ENCODE results near the gene CCDC88A.

Gene CCDC88A

DNA sequence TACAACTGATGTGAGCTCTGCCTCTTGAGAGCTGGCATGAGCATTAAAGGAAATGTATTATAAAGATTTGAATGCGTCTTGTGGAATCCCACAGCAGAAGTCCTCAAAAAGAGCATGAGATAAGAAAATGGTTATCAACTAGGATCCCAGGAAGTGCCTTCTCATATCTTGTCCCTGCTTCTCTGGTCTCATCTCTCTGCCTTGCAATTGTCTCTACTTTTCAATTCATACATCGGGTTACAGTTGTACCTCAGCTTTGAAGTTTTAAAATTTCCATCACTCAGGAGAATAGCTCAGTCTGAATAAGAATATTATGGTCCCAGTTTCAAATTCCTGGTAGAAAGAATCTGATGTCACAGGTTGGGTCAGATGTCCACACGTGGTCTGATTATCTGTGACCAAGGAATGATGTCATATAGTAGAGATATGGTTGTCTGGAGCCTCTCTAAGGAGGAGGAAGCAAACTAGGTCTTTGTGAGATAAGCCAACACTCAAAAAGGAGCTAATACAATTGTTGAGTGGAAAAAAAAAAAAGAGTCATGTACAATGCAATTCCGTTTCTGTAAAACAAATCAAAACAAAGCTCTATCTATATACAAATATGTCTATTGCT lies 21.7 kb upstream of the CCDC88A start:
- peaks cover 15% of the 10 kb centered on the region for H3K9me3 ChIP-seq (ENCODE audit: insufficient read depth, low read depth, low read length)
- WGBS: 96% methylated on average over 3 of the region's 4 CpGs
- no peaks in the 10 kb centered on the region for H3K36me3 ChIP-seq (ENCODE audit: insufficient read depth, low read length)
- H3K27me3 ChIP-seq (ENCODE audit: insufficient read depth, low read length): no peaks in the 10 kb centered on the region
- H3K4me1 ChIP-seq (ENCODE audit: insufficient read depth, low read length): no peaks in the 10 kb centered on the region
- H3K9ac ChIP-seq (ENCODE audit: low read depth, low read length): no peak overlapping the region
- H3K27ac ChIP-seq (ENCODE audit: low read depth, low read length): no peak overlapping the region
- no peak overlapping the region for H3K4me3 ChIP-seq (ENCODE audit: low read length)

DNA sequence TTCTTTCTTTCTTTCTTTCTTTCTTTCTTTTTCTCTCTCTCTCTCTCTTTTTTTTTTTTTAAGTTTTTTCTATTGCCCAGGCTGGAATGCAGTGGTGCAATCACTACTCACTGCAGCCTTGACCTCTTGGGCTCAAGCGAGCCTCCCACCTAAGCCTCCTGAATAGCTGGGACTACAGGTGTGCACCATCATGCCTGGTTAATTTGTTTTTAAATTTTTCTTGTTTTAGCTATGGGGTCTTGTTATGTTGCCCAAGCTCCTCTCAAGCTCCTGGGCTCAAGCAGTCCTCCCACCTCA lies 19.4 kb upstream of the CCDC88A start:
- Histone ChIP-seq H3K9me3 (ENCODE audit: insufficient read depth, low read depth, low read length) (peaks cover 15% of the 10 kb centered on the region), H3K27me3 (ENCODE audit: insufficient read depth, low read length) (no peaks in the 10 kb centered on the region), H3K27ac (ENCODE audit: low read depth, low read length) (no peak overlapping the region), H3K9ac (ENCODE audit: low read depth, low read length) (no peak overlapping the region), H3K4me1 (ENCODE audit: insufficient read depth, low read length) (no peaks in the 10 kb centered on the region), H3K4me3 (ENCODE audit: low read length) (no peak overlapping the region), H3K36me3 (ENCODE audit: insufficient read depth, low read length) (no peaks in the 10 kb centered on the region)
- WGBS: 90% methylated on average over 1 of the region's 1 CpG

DNA sequence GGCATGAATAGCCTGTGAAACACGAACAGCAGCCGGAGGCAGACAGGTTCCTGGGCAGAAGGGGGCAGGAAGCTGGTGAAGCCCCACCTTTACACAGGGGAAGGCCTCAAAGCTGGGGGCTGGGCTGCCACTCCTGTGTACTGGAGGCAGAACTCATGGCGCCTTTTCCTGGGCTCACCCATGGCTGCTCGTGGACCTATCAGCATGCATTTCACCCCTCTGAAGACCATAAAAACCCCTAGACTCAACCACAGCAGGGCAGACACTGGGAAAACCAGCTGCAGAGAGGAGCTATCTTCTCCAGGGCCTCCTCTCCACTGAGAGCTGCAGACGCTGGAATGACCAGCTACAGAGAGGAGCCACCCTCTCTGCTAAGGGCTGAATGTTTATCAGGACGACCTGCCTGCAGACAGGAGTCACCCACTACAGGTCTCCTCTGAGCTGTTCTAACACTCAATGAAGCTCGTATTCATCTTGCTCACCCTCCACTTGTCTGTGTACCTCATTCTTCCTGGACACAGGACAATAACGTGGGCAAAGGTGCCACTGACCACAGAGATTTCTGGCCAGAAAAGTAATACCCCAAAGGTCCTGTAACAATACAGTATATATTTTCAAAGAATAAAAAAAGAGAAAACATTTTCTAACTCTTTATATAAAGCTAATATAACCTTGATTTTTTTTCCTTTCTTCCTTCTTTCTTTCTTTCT lies 18.9 kb upstream of the CCDC88A start:
- 92% methylated on average over 8 of the region's 8 CpGs for WGBS
- Histone ChIP-seq H3K27me3 (ENCODE audit: insufficient read depth, low read length) (no peaks in the 10 kb centered on the region), H3K4me1 (ENCODE audit: insufficient read depth, low read length) (no peaks in the 10 kb centered on the region), H3K4me3 (ENCODE audit: low read length) (no peak overlapping the region), H3K9me3 (ENCODE audit: insufficient read depth, low read depth, low read length) (peaks cover 15% of the 10 kb centered on the region), H3K36me3 (ENCODE audit: insufficient read depth, low read length) (no peaks in the 10 kb centered on the region), H3K27ac (ENCODE audit: low read depth, low read length) (no peak overlapping the region), H3K9ac (ENCODE audit: low read depth, low read length) (no peak overlapping the region)

DNA sequence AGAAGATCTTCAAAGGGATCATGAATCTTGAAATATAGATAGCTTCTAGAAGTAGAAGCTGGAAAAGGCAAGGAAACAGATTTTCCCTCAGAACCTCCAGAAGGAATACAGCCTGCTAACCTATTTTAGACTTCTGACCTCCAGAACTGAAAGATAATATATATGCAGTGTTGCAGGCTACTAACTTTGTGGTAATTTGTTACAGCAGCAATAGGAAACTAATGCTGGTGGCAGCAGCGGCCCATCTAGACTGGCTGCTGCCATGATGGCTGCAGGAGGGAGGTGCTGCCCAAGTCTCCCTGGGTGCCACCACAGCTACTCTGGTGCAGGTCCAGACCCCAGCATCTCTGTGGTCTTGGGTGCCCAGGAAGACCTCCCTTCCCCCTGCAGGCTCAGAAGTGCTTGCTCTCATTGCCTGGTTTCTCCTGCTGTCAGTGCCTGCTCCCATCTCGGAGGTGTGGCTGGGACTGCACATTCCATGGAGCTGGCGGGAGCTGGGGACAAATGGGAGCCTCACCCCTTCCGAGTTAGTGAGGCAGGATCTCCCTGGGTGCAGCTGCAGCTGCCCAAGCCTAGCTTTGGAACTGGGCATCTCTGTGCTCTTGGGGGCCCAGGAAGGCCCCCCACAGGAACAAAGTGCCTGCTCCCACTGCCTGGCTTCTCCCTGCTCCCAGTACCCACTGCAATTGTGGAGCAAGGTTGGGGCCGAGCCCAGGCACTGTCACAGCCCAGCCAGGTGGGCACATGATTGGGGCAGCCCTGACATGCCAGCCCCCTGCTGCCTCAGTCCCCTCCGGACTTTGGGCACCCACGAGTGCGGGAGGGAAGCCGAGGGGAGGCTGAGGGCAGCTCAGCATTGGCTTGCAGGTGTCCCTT lies 18.1 kb upstream of the CCDC88A start:
- Histone ChIP-seq H3K36me3 (ENCODE audit: insufficient read depth, low read length) (no peaks in the 10 kb centered on the region), H3K27ac (ENCODE audit: low read depth, low read length) (no peak overlapping the region), H3K4me3 (ENCODE audit: low read length) (no peak overlapping the region), H3K27me3 (ENCODE audit: insufficient read depth, low read length) (no peaks in the 10 kb centered on the region), H3K9ac (ENCODE audit: low read depth, low read length) (no peak overlapping the region), H3K4me1 (ENCODE audit: insufficient read depth, low read length) (no peaks in the 10 kb centered on the region), H3K9me3 (ENCODE audit: insufficient read depth, low read depth, low read length) (peaks cover 15% of the 10 kb centered on the region)
- WGBS: 96% methylated on average over 9 of the region's 9 CpGs

DNA sequence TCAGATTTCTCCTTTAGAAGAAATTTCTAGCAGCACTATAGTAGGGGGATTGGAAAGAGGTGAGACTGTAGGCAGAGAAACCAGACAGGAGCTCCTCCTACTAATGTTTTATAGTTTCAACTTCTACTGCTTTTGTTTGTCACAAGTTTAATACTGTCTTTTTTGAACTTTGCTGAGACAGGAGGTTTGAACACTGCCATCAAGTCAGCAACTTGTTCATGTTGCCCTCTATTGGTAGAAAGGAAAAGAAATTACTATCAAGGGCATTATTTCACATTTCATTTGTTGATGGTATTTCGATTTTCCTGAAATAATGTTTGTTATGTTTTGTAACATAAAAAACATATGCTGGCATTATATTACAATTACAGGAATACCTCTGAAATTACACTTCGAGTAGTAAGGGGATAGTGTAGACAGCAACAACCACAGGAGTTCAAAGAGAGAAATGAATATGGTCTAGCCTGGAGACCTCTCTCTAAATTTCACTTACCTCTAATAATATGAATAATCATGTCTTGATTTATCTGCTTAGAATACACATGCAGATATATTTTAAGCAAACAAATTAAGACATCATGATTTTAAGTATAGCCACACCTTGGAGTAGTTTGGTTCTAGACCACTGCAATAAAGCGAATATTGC lies 12.4 kb upstream of the CCDC88A start:
- no peaks in the 10 kb centered on the region for H3K9me3 ChIP-seq (ENCODE audit: insufficient read depth, low read depth, low read length)
- H3K36me3 ChIP-seq (ENCODE audit: insufficient read depth, low read length): no peaks in the 10 kb centered on the region
- no peak overlapping the region for H3K9ac ChIP-seq (ENCODE audit: low read depth, low read length)
- H3K27ac ChIP-seq (ENCODE audit: low read depth, low read length): no peak overlapping the region
- H3K4me3 ChIP-seq (ENCODE audit: low read length): no peak overlapping the region
- WGBS: 100% methylated on average over 1 of the region's 3 CpGs
- H3K27me3 ChIP-seq (ENCODE audit: insufficient read depth, low read length): no peaks in the 10 kb centered on the region
- H3K4me1 ChIP-seq (ENCODE audit: insufficient read depth, low read length): no peaks in the 10 kb centered on the region

DNA sequence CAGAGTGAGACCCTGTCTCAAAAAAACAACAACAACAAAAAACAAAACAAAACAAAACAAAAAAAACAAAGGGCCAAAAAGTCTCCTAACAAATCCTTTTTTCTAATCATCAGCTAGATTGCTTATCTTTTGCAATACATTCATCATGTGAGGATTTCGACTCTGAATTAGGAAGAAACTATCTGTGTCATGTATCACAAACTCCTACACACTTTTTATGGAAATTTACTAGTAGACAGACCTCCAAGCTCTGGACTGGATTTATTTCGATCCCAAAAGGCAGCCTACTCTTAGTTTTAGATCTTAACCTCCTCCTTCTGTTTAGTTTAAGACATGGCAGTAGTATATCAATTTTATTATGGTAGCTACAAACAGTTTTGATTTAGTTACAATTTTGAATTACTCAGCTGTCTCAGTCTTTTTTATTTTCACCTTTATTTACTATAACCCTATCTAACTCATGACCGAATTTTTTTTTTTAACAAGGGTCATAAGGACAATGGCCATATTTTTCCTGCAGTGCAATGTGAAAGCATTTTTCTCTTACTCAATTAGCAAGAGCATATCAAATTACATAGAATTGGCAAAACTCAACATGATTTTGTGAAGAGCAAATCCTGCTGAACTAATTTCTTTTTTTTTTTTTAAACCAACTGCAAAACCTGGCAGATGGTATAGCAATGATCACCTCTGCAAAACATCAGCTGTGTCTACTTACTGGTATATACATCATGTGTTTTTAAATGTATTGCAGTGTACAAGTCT lies 10.7 kb upstream of the CCDC88A start:
- Histone ChIP-seq H3K4me1 (ENCODE audit: insufficient read depth, low read length) (no peaks in the 10 kb centered on the region), H3K36me3 (ENCODE audit: insufficient read depth, low read length) (no peaks in the 10 kb centered on the region), H3K27me3 (ENCODE audit: insufficient read depth, low read length) (no peaks in the 10 kb centered on the region), H3K4me3 (ENCODE audit: low read length) (no peak overlapping the region), H3K9me3 (ENCODE audit: insufficient read depth, low read depth, low read length) (no peaks in the 10 kb centered on the region), H3K27ac (ENCODE audit: low read depth, low read length) (no peak overlapping the region), H3K9ac (ENCODE audit: low read depth, low read length) (no peak overlapping the region)
- WGBS: 95% methylated on average over 3 of the region's 3 CpGs

DNA sequence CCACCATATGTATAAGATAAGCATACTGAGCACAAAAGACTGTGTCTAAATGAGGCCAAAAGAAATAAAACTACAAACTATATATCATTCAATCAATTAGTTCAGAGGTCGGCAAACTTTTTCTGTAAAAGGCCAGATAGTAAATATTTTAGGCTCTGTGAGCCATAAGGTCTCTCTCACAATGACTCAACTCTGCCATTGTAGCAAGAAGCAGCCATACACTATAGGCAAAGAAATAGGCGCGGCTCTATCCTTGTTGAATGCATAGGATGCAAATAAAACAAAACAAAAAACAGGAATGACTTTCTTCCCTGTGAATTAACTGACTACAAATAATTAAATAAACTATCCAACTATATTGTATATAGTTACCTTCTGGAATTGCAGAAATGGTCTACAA lies 8.6 kb upstream of the CCDC88A start:
- no peak overlapping the region for H3K9ac ChIP-seq (ENCODE audit: low read depth, low read length)
- no peaks in the 10 kb centered on the region for H3K9me3 ChIP-seq (ENCODE audit: insufficient read depth, low read depth, low read length)
- no peaks in the 10 kb centered on the region for H3K36me3 ChIP-seq (ENCODE audit: insufficient read depth, low read length)
- H3K27me3 ChIP-seq (ENCODE audit: insufficient read depth, low read length): no peaks in the 10 kb centered on the region
- 100% methylated on average over 3 of the region's 3 CpGs for WGBS
- H3K4me3 ChIP-seq (ENCODE audit: low read length): no peak overlapping the region
- no peaks in the 10 kb centered on the region for H3K4me1 ChIP-seq (ENCODE audit: insufficient read depth, low read length)
- H3K27ac ChIP-seq (ENCODE audit: low read depth, low read length): no peak overlapping the region

DNA sequence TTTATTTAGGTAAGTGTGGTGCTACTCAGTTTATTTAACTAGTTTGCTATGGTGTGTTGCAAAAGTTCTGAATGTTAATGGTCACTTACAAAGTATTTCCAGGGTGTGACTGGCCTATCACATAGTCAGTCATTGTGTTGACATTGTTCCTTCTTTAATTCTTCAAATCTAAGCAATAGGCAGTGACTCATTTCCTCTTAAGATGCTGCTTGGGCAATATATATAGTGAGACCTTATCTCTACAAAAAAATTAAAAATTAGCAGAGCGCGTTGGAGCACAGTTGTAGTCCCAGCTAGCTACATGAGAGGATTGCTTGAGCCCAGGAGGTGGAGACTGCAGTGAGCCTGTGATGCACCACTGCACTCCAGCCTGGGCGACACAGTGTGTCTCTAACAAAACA lies 5.8 kb upstream of the CCDC88A start:
- Histone ChIP-seq H3K4me3 (ENCODE audit: low read length) (no peak overlapping the region), H3K9me3 (ENCODE audit: insufficient read depth, low read depth, low read length) (no peaks in the 10 kb centered on the region), H3K36me3 (ENCODE audit: insufficient read depth, low read length) (no peaks in the 10 kb centered on the region), H3K9ac (ENCODE audit: low read depth, low read length) (no peak overlapping the region), H3K27ac (ENCODE audit: low read depth, low read length) (no peak overlapping the region), H3K4me1 (ENCODE audit: insufficient read depth, low read length) (no peaks in the 10 kb centered on the region), H3K27me3 (ENCODE audit: insufficient read depth, low read length) (no peaks in the 10 kb centered on the region)
- WGBS: 97% methylated on average over 3 of the region's 3 CpGs

DNA sequence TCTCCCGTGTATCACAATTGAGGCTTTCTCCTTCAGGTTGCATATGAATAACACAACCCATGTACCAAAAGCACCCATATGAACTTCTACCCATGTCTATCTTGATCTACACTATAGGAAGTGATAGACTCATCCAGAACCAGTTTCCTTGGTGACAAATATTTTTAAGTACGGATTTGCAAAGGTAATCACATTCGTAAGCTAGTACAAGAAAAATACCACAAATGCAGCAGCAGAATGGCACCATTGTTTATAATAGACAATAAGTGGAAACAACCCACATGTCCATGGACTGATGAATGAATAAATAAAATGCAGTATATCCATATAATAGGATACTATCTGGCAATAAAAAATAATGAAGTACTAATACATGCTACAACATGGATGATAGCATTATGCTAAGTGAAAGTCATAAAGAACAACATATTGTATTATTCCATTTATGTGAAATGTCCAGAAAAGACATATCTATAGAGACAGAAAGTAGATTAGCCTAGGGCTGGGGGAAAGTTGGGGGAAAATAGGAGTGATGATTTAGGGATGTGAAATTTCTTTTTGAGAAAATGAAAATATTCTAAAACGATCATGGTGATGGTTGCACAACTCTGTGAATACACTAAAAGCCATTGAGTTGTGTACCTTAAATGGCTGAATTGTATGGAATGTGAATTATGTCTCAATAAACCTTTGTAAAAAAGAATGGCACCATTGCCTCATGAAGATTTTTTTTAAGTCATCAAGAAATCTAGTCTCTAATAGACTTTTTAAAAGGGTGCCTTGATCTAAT lies 3.4 kb upstream of the CCDC88A start:
- Histone ChIP-seq H3K27me3 (ENCODE audit: insufficient read depth, low read length) (no peaks in the 10 kb centered on the region), H3K27ac (ENCODE audit: low read depth, low read length) (no peak overlapping the region), H3K9me3 (ENCODE audit: insufficient read depth, low read depth, low read length) (no peaks in the 10 kb centered on the region), H3K4me1 (ENCODE audit: insufficient read depth, low read length) (no peaks in the 10 kb centered on the region), H3K4me3 (ENCODE audit: low read length) (no peak overlapping the region), H3K9ac (ENCODE audit: low read depth, low read length) (no peak overlapping the region), H3K36me3 (ENCODE audit: insufficient read depth, low read length) (no peaks in the 10 kb centered on the region)
- 95% methylated on average over 4 of the region's 4 CpGs for WGBS

DNA sequence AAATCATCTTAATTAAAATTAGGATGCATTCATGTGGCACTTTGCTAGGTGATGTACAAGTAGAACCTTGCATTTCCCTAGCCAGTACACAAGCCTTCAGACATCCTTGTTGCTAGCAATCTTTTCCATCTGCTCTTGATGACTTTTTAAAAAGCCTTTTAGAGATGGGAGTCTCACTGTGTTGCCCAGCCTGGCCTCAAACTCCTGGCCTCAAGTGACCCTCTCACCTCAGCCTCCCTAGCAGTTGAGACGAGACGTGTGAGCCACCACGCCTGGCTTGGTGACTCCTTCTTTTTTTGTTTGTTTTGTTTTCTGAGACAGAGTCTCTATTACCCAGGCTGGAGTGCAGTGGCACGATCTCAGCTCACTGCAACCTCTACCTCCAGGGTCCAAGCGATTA lies 1.7 kb upstream of the CCDC88A start:
- H3K27ac ChIP-seq (ENCODE audit: low read depth, low read length): no peak overlapping the region
- H3K4me1 ChIP-seq (ENCODE audit: insufficient read depth, low read length): peaks cover 16% of the 10 kb centered on the region
- H3K36me3 ChIP-seq (ENCODE audit: insufficient read depth, low read length): no peaks in the 10 kb centered on the region
- 92% methylated on average over 5 of the region's 5 CpGs for WGBS
- no peaks in the 10 kb centered on the region for H3K27me3 ChIP-seq (ENCODE audit: insufficient read depth, low read length)
- no peak overlapping the region for H3K4me3 ChIP-seq (ENCODE audit: low read length)
- H3K9ac ChIP-seq (ENCODE audit: low read depth, low read length): no peak overlapping the region
- no peaks in the 10 kb centered on the region for H3K9me3 ChIP-seq (ENCODE audit: insufficient read depth, low read depth, low read length)
